Limb (tissue), 2 donors: ENCODE measurements around the gene TXNIP.
A peak's percentile ranks its signal among the peaks of the same experiment; 100 is the strongest.
"Not testable (repeated sequence)": the region's sequence is repeated elsewhere in the genome, so short reads cannot be mapped to it uniquely, and the experiment has no call there.

Source experiments
- DNase-seq, 2 donors: peaks; one replicate each; pipeline ENCODE4 v3.0.0-alpha.2; 2016; ENCODE audit errors: extremely low spot score in 2 of 2

Gene TXNIP, protein sequence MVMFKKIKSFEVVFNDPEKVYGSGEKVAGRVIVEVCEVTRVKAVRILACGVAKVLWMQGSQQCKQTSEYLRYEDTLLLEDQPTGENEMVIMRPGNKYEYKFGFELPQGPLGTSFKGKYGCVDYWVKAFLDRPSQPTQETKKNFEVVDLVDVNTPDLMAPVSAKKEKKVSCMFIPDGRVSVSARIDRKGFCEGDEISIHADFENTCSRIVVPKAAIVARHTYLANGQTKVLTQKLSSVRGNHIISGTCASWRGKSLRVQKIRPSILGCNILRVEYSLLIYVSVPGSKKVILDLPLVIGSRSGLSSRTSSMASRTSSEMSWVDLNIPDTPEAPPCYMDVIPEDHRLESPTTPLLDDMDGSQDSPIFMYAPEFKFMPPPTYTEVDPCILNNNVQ

DNA sequence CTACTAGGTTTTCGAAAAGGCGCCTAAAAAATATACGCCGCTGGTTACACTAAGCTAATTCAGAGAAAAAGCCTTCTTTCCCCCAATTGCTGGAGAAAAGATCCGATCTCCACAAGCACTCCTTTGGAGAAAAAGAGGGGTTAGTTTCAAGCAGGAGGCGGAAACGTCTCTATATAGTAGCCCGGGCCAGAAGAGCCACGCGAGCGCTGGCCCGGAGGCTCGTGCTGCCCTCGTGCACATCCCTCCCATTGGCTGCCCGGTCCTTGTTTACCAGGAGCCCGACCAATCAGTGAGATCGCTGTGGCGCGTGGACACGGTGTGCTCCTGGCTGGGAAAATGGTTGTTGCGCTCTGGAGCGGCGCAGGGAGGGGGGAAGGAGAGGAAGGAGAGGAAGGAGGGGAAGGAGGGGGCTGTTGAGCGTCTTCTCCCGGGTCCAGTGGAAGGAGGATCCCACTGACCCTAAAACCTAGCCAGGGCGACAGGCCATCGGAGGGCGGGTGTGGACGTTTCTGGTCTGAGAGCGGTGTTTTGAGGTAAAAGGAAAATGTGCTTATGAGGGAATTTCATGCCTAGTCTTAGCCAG lies at the start of gene TXNIP:
Gene TXNIP (minus strand): TSS at position 147 of the 583 bp plus-strand sequence. CDS start 313 bp downstream, outside the sequence.
- peak; percentile 98 to 99 for DNase-seq

DNA sequence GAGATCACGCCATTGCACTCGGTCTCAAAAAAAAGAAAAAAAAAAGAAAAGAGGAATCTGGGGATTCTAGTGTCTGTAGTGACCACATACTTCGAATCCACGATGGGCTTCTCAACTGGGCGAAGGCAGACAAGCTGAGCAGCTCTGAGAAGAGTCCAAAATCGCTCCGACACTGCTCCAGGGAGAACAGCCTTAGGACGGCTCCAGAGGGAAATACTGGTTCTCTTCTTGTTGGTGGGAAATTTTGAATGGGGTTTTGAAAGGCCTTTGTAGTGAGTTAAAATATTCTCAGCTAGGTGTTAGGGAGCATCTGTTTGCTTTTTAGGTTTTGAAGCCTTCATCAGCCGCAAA lies 43.4 kb upstream of the TXNIP start:
- DNase-seq = no peak

DNA sequence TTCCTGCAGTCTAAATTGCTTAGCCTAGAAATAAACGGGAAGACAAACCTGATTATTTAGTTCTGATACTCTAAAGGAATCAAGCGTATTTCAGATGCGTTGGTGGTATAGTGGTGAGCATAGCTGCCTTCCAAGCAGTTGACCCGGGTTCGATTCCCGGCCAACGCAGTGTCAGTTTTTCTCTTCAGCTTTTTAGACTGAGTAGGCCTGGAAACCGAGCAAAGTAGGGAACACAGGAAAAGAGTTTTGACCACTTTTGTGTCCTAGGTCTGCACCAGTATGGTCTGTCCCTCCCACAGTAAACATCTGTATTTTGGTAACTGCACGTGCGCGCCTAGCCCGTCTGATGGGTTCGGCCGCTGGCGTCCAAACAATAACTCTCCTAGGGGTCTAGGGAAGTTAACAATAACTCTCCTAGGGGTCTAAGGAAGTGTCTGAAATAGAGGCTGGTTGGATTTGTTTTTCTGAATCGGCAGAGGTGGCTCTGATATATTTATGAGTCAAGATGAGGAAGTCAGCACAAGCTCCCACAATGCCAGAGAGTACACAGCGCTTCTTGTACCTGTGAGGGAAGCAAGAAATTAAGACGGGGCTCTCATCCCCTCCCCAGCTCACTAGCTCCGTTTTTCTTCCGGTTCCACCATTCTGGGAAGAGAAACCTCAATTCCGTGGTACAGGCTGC lies 40.7 kb upstream of the TXNIP start:
- peak; percentile 89 to 94 for DNase-seq

DNA sequence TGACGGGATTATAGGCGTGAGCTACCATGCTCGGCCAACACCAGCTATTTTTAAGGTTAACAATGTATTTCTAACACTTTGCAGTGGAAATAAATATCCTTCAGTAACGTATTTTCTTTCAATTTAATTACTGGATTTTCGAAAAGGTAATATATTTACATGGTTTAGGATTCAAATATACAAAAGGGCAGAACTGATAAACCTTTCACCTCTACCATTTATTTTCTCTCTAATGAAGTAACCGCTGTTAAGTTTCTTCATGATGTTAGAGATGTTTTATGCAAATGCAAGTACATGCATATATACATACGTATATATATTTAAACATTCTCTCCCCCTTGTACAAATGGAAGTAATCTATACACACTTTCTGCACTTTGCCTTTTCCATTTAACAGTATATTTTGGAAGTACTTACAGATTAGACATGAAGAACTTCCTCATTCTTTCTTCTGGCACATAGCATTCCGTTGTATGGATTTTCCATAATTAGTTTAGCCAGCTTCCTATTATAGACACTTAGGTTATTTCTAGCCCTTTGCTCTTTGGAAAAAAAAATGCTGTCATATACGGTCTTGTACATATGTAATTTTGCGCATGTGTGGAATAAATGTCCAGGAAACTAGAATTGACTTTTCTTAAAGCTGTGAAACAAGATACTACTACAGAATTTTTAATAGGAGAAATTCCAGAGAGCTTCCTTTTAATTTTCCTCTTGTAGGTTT lies 40.0 kb upstream of the TXNIP start:
- DNase-seq = peak in 1 of 2 donors; percentile 67

DNA sequence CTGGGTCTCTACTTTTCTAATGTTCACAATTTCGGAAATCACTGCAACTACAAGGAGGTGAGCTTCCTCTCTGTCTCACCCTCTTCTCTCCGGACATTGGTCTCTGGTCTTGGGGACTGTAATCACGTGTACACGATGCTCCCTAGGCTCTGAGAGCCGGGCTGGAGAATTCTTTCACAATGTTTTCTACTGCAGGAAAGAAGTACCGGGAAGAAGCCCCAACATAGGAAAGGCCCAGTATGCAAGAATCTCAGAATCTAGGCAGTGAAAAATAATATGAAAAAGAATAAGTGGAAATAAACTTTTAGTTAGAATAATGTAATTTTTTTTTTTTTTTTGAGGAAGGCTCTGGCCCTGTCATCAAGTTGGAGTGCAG lies 38.7 kb upstream of the TXNIP start:
- no peak for DNase-seq

DNA sequence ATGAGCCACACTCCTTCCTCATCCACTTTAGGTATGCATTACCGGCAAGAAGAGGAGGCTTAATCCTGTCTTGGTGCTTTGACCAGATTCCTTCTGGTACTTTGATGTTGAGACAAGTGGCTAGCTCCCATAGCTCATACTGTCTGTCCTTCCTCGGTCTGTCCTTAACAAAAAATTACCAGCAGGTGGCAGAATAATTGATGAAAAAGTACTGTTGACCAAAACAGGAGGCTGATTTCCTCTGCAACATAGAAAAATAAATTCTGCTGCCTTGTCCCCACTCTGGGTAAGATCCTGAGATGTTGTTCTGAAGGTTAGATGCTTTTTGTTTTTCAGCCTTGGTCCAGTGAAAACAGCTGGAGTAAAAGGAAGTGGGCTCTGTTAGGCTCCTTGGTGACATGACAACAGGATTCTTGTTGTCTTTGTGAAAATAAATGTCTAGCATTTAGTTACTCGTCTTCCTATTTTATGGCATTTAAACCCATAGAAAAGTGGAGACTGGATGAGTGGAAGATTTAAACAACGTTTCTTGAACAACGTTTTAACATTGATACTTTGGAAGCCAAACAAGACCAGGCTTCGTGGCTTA lies 36.3 kb upstream of the TXNIP start:
- peak in 1 of 2 donors; percentile 83 for DNase-seq

DNA sequence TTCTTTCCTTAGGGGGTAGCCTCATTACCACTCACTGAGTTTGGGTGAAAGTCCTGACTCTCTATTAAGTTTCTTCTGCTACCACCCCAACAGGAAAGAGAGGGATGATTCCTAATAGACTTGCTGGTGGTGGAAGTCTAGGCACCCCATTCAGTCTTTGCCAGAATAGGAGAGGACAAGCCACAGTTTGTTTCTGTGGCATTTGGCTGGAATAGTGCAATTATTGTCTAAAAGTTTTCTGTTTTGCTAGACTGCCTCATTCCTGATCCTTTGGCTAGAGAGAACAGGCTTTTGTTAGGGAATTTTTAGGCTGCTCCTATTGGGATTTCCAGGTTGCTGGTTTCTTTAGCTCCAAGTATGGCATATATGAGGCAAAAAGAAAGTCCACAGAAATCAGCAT lies 35.1 kb upstream of the TXNIP start:
- no peak for DNase-seq

DNA sequence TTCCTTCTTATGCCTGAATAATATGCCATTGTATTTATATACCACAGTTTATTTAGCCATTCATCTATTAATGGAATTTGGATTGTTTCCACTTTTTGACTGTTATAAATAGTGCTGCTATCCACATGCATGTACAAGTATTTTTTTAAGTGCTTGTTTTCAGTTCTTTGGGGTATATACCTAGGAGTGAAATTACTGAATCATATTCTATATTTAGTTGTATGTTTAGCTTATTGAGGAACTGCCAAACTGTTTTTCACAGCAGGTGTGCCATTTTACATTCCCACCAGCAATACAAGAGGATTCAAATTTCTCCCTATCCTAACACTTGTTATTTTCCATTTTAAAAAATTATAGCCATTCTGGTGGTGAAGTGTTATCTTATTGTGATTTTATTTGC lies 32.7 kb upstream of the TXNIP start:
- no peak for DNase-seq

DNA sequence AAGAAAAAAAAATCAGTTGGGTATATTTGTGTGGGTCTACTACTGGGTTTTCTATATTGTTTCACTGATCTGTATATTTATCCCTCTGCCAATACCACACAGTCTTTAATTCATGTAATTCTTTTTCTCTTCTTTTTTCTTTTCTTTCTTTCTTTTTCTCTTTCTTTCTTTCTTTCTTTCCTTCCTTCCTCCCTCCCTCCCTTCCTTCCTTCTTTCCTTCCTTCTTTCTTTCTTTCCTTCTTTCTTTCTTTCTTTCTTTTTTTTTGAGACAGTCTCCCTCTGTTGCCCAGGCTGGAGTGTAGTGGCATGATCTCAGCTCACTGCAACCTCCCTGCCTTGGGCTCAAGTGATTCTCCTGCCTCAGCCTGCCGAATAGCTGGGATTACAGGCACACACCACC lies 30.3 kb upstream of the TXNIP start:
- DNase-seq = not testable (repeated sequence)

DNA sequence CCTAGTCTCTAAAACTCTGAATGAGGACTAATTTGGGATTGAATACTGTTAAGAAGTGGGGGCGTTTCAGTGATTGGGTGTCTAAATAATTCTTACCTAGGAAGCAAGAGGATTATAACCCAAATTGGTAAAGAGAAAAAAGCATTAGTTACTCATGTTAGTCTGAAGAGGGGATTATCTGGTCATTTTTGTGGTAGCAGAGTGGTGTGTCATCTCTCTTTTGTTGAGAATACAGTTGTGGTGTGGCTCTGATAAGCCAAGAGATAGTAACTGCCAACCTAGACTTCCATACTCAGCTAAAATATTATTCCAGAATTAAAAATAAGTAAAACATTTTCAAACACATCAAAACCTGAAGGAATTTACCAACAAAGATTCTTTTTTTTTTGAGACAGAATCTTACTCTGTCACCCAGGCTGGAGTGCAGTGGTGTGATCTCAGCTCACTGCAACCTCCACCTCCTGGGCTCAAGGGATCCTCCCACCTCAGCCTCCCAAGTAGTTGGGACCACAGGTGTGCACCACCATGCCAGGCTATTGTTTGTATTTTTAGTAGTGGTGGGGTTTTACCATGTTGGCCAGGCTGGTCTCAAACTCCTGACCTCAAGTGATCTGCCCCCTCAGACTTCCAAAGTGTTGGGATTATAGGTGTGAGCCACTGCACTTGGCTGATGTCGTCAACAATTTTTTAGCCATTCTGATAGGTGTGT lies 29.6 kb upstream of the TXNIP start:
- DNase-seq = not testable (repeated sequence)

DNA sequence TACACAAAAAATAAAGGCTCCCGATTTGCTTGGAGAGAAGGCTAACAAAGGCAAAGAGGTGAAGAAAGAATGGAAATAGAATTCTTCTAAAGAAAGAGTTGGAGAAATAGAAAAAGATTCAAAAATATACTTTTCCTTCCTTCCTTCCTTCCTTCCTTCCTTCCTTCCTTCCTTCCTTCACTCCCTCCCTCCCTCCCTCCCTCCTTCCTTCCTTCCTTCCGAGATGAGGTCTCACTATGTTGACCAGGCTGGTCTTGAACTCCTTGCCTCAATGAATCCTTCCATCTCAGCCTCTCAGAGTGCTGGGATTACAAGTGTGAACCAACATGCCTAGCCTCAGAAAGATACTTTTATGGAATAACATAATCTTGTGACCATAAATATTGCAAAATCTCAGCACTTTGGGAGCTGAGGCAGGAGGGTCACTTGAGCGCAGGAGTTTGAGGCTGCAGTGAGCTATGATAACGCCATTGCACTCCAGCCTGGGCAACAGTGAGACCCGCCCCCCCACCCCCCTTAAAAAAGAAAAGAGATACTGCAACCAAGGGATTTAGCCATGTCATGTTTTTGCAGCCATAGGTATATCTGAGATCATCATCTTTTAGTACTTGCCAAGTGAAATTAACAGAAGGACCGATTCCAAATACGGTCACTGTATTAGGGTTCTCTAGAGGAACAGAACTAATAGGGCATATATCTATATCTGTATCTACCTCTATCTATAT lies 26.2 kb upstream of the TXNIP start:
- no peak for DNase-seq

DNA sequence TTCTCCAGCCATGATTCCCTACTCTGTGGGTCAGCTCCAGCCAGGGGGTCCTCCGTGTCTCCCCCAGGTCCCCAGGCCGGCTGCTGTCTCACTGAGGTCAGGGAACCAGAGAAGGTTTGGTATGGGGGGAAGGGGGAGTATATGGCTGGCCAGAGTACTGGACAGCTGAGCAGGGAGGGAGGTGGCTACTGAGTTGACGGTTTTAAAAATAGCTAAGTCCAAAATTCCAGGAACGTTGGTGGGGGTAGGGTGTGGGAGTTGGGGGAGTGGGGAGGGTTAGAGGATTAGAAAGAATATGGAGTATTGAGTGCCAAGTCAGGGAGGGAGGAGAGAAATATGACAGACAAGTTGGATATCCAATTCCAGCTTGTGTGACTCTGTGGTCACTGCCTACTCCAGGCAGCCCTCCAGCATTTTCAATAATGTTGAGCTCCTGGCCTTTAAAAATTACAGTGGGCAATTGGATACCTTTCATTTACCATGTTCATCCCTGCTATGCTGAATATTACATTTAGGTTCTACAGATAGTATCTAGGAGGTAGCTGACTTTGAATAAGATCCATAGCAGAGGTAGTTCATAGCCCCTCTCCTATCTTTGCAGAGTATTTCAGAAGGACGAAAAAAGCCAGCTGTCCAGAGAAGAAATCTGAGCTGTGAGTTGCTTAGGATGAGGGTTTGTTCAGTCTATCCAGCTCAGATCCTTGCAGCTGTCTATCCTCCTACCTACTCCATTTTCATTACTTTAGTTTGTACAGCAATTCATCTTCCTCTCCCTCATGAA lies 25.4 kb upstream of the TXNIP start, which contains the start of gene HJV:
Gene HJV (minus strand): TSS at position 114 of the 781 bp plus-strand sequence. CDS start 1,504 bp downstream, outside the sequence.
- DNase-seq = peak in 1 of 2 donors; percentile 25

DNA sequence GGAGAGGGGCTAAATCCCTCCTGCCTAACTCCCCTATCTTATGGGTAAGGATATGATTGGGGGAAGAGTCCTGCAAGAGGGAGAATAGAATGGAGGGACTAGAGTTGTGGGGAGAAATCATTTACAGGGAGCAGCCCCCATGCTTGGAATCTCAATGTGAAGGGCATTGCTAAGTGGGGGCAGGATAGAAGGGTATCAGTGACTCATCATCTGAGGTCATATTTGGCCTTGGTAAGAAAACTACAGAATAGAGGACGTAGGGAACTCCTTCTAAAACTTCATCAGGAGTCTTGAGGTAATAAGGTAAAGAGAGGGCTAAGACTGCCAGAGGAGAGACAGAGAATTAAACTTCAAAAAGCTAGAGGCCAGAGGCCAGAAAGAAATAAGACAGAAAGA lies 24.7 kb upstream of the TXNIP start:
- no peak for DNase-seq

DNA sequence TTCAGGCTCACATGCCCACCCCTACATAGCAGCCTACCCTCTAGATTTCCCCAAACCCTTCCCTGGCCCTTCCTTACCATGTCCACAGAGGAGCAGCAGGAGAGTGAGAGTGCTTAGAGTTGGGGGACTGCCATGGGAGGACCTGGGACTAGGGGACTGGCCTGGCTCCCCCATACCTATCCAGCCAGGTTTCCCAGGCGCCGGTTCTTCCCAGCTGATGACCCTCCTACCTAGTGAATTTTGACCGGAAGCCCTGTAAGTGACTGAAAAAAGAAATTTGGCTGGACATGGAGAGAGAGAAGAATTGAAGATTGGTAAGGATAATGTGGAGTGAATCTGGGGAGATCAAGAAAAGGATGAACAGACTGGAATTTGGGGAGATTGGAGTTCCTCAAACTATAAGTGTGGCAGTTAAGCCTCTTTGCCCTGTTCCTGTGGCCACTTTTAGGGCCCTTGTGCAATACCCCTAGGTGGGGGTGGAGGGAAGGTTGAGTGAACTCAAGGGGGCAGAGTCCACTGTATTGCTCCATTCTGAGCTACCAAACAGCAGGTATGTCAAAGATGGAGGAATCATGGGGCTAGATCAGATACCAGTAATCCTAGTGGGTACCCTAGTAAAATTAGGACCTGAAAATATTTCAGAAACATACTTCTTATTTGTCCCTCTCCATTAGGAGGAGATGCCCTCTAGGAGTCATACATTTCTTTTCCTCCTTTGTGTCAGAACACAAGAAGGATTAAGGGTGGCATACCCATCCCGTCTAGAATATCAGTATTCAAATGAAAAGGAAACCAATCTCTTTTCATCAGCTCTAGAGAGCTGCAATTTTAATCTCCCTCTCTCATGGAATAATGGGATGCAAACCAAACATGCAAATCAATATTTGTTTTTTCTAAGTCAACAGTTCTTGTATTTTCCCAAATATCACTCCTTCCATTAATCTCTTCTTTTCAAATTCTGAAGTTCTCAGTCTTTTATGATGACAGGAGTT lies 24.0 kb upstream of the TXNIP start:
- no peak for DNase-seq

DNA sequence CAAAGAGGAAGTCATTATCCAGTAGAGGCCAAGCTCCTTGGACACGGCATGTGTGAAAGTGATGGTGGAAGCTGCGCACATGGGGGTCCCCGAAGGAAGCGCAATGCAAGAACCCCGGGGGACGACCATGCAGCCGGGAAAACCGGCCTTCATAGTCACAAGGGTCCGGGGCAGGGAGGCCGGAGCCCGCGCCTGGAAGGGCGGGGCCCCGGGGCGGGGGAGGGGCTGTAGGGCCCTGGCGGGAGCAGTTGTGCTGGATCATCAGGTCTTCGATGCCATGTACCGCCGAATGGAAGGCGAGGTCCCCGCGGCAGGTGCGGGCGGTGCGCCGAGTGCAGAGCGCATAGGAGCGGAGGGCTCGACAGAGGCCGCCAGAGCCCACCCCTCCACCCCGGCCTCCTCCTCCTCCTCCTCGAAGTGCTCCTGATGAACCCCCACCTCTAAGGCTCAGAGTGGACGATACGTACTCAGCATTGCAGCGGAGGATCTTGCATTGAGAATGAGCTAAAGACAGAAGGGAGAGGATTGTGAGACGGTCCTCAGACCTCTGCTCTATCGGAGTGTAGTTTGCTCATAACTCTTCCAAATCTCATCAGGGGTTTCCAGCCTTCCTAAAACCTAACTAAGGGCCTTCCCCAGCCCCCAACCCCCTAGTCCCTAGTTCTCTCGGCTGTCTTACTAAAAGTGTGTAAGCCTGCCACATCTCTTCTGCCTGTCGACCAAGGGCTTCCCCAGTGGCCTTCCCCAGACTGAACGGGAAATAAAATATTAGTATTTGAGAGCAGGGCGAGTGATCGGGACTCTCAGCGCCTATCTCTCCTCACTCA lies 23.1 kb upstream of the TXNIP start:
- DNase-seq = peak; percentile 2 to 57

DNA sequence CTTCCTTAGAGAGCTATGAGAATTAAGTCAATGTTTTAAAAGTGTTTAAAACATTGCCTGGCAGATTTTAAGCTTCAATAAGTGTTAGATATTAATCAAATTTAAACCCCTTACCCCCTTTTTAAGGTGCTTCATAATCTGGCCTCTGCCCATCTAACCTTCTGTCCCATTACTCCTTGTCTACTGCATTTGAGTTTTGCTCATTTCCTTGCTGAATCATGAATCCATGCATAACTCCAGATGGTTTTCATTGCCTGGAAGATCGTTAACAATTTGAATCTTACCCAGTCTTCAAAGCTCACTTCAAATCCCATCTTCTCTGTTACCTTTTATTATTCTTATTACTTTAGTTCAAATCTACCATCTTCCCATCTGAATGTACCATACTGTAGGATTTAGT lies 20.5 kb upstream of the TXNIP start:
- DNase-seq = no peak

DNA sequence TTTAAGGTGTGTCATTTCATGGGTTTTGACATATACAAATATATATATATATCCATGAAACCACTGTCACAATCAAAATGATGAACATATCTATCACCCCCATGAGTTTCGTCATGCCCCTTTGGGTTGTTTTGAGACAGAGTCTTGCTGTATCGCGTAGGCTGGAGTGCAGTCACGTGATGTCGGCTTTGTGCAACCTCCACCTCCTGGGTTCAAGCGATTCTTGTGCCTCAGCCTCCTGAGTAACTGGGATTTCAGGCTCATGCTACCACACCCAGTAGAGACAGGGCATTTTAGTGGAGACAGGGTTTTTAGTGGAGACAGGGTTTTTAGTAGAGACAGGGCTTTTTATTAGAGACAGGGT lies 17.2 kb upstream of the TXNIP start:
- DNase-seq = no peak
